ENCODE data around the gene AMACR.

AMACR gene

DNA sequence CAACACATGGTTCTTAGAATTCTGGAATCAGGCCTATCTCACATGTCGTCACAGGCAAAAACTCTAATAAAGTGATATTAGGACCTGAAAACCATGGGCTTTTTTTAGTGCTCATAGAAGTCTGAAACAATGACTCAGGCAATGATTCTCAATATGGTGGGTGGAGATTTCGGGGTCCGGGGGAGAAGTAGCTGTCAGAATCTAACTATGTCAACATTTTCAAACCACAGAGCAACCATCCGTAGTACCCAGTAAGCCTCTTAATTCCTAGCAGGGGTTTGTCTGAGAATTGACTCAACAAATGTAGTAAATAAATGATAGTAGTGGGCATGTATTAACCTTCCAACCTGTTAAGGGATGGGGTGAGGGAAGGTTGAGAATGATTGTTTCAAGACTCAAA, 2.6 kb downstream of the AMACR start:
- no peak for TF ChIP-seq GATA3 (IDR thresholded peaks at IDR 0.05; ENCODE audit: low read depth, low read length)
- TF ChIP-seq GATA2 (IDR thresholded peaks at IDR 0.05; ENCODE audit: low read depth, low read length) = no peak

DNA sequence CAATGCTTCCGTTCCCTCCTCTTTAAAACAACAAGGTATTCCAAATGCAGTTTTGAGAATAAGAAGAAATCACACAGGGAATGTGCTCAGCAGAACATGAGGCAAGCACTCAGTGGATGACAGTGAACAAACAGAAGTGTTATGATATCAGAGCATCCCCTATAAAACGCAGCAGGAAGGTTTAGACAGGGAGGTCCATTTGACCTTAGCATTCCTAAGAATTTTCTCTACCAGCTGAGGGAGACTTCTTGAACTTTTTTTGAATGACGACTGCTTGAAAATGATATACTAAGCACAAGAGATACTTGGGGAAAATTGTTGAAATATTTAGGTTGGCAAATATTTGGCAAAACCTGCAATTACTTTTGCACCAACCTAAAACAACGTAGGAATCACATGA, 3.9 kb downstream of the AMACR start:
- TF ChIP-seq GATA2 (IDR thresholded peaks at IDR 0.05; ENCODE audit: low read depth, low read length) (no peak), GATA3 (IDR thresholded peaks at IDR 0.05; ENCODE audit: low read depth, low read length) (no peak)

DNA sequence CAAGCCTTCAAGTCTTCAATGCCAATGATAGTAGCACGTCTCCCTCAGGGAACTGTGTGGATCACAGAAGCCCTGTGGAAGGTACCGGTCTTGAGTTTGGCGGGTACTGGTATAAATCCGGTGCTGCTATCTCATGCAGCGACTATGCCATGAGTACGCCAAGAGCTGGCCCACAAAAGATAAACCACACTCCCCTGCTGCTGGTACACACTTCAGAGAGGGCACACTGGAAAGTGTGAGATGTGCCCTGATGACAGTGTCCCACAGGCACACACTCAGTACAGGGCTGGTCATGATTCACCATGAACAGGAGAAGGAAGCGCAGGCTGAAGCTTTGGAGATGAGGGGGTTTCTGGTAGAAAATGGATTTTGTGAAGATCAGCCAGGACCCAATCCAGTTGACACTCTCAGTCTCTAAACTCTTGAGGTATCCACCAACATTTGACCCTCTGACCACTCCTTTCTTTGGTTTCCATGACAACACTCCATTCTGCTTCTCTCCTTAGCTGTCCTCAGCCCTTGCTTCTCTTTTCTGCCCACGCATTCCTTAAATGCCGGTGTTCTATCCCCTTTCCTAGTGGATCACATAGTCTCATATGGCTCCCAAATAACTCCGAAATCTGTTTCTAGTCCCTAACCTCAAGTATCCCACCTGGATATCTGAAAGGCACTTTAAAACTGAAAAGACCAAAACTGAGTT, 5.1 kb downstream of the AMACR start:
- no peak for TF ChIP-seq GATA2 (IDR thresholded peaks at IDR 0.05; ENCODE audit: low read depth, low read length)
- TF ChIP-seq GATA3 (IDR thresholded peaks at IDR 0.05; ENCODE audit: low read depth, low read length) = no peak

DNA sequence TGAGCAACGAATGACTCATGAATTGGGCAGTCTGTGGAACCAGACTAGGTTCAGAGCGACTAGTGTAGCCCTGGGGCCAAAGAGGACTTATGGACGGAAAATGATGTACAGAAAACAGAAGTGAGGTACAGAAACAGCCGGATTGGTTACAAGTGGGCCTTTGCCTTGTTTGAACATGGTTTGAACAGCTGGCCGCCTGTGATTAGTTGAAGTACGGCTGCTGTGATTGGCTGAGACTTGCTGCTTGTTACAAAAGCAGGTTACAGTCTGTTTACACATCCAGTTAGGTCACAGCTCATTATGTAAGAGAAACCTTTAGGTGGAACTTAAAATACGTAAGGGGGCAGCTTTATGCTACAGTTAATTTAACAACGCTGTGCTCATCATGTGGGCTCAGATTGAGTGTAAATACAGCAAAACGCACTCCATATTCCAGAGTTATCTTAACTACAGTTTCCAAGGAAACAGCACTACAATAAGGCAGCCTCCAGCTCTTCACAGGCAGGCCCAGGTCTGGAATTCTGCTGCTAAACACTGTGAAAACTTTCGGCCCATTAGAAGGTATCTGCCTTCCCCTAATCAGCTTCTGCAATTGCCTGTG, 6.5 kb downstream of the AMACR start:
- TF ChIP-seq GATA2 (IDR thresholded peaks at IDR 0.05; ENCODE audit: low read depth, low read length) (no peak), GATA3 (IDR thresholded peaks at IDR 0.05; ENCODE audit: low read depth, low read length) (no peak)

DNA sequence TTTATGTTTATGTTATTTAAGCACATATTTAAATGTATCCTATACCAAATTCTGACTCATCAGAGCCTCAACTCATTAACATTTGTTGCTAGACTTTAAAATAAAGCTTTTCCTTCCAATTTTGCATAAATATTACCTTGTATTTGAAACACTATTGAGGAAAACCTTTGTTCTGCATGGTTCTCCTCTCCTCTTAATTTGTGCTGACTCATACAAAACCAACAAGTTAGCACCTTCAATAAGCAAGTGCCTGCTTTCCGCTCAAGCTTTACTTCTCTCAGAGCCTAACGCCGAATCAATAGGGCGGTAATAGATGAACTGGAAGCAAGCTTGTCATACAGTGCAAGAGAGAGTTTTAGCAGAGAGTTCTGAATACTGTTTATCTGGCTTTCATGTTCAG, 7.9 kb downstream of the AMACR start:
- TF ChIP-seq GATA3 (IDR thresholded peaks at IDR 0.05; ENCODE audit: low read depth, low read length) = no peak
- TF ChIP-seq GATA2 (IDR thresholded peaks at IDR 0.05; ENCODE audit: low read depth, low read length) = no peak

DNA sequence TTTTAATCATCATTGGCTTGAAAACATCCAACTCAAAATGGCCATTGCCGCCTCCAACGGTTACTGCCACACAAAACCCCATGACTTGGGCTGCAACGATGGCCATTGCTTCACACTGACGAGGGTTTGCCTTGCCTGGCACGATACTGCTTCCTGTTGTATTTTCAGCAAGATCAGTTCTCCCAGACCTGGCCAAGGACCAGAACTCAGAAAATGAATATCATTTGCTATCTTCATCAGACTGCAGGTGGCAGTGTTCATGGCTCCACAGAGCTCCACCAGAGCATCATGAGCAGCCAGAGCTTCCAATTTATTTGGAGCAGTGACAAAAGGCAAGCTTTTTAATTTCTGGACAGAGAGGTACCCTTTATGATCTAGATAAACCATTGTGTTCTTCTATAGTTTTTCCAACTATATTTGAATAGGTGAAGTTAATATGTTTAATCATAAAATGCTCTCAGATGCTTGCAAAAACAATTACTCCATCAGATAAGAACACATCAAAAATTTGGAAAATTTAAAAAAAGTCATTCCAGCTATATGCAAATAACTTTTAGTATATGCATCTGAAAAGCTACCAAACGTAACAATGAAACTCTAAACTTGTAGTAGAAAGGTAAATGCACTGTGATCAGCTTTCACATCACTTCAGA, 10.4 kb downstream of the AMACR start:
- no peak for TF ChIP-seq GATA3 (IDR thresholded peaks at IDR 0.05; ENCODE audit: low read depth, low read length)
- no peak for TF ChIP-seq GATA2 (IDR thresholded peaks at IDR 0.05; ENCODE audit: low read depth, low read length)

DNA sequence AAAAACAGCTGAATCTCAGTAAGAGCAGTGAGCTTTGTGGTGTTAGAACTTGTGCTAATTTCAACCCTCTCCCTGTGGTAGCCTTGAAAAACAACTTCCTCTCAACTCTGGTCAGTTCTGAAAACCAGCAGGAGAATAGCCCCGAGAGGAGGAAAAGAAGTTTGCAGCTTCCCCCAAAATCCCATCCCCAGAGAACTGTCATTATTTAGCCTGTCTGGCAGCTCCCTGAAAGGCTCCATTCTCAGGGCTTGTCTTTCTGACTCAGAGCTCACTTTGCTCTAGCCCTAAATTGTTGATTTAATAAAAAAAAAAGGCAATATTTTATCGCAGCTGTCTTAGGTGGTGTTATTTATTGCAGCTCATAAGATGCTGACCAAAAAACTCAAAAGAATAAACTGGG, 12.0 kb downstream of the AMACR start:
- no peak for TF ChIP-seq GATA2 (IDR thresholded peaks at IDR 0.05; ENCODE audit: low read depth, low read length)
- TF ChIP-seq GATA3 (IDR thresholded peaks at IDR 0.05; ENCODE audit: low read depth, low read length) = no peak

DNA sequence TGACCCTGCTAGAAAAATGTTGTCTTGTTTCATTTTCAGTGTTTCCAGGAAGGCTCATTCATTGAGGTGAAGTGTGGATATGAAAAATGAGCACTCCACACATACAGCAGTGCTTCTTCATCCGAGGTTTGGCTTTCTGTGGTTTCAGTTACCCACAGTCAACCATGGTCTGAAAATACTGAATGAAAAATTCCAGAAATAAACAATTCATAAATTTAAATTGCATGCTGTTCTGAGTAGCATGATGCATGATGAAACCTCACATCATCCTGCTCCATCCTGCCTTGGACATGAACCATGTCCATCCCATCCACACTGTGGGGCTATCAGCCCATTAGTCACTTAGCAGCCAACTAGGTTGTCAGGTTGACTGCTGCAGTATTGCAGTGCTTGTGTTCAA, 13.0 kb downstream of the AMACR start:
- TF ChIP-seq GATA2 (IDR thresholded peaks at IDR 0.05; ENCODE audit: low read depth, low read length) (no peak), GATA3 (IDR thresholded peaks at IDR 0.05; ENCODE audit: low read depth, low read length) (no peak)

DNA sequence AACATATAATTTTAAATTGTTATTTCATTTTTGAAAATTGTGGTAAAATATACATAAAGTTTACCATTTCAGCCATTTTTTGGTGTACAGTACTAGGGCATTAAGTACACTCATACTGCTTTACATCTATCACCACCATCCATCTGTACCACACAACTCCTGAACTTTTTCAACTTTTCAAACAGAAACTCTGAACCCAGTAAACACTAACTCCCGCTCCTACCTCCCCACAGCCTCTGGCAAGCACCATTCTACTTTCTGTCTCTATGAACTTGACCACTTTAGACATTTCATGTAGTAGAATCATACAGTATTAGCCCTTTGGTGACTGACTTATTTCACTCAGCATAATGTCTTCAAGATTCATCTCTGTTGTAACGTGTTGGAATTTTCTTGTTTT, 15.0 kb downstream of the AMACR start:
- no peak for TF ChIP-seq GATA2 (IDR thresholded peaks at IDR 0.05; ENCODE audit: low read depth, low read length)
- TF ChIP-seq GATA3 (IDR thresholded peaks at IDR 0.05; ENCODE audit: low read depth, low read length) = no peak

DNA sequence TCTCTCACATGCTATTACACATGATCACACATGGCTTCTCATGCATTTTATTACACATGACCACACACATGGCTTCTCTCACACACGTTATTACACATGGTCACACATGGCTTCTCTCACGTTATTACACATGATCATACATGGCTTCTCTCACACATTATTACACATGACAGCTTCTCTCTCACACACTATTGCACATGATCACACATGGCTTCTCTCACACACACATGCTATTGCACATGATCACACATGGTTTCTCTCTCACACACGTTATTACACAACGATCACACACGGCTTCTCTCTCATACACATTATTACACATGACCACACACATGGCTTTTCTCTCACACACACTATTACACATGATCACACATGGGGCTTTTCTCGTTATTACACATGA, 22.4 kb downstream of the AMACR start:
- no peak for TF ChIP-seq GATA3 (IDR thresholded peaks at IDR 0.05; ENCODE audit: low read depth, low read length)
- TF ChIP-seq GATA2 (IDR thresholded peaks at IDR 0.05; ENCODE audit: low read depth, low read length) = no peak

DNA sequence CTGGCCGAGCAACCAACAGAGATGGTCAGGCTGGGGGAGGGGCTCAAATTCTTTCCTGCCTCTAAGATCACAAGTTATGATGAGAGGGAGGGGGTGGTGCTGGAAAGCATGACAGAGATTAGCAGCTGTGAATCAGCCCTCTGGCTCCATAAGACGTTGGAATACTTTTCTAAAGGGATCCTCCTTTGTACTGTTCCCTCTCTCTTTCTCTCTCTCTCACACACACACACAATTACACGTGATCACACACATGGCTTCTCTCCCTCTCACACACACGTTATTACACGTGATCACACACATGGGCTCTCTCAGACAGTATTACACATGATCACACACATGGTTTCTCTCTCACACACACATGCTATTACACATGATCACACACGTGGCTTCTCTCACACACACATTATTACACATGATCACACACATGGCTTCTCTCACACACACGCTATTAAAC, 23.2 kb downstream of the AMACR start, which contains the start of gene SLC45A2:
Gene SLC45A2, minus strand, starts transcription at position 23 of the 454 bp plus-strand sequence. CDS start 110 bp downstream, outside the sequence.
- no peak for TF ChIP-seq GATA2 (IDR thresholded peaks at IDR 0.05; ENCODE audit: low read depth, low read length)

DNA sequence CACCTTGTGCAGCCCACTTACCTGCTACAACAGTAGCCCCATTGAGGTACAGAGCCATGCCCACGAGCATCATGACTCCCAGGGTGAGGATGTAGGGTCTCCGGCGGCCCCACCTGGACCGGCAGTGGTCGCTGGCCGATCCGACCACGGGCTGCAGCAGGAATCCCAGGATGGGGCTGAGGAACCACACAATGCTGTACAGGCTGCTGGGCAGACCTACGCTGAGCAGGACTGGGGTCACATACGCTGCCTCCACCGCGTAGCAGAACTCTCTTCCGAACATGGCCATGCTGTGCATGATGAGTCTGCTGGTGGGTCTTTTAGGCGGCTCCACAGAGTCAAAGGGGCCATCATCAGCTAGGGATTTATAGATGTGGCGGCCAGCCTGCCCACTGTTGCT, 23.7 kb downstream of the AMACR start:
- no peak for TF ChIP-seq GATA2 (IDR thresholded peaks at IDR 0.05; ENCODE audit: low read depth, low read length)
- TF ChIP-seq GATA3 (IDR thresholded peaks at IDR 0.05; ENCODE audit: low read depth, low read length) = no peak

DNA sequence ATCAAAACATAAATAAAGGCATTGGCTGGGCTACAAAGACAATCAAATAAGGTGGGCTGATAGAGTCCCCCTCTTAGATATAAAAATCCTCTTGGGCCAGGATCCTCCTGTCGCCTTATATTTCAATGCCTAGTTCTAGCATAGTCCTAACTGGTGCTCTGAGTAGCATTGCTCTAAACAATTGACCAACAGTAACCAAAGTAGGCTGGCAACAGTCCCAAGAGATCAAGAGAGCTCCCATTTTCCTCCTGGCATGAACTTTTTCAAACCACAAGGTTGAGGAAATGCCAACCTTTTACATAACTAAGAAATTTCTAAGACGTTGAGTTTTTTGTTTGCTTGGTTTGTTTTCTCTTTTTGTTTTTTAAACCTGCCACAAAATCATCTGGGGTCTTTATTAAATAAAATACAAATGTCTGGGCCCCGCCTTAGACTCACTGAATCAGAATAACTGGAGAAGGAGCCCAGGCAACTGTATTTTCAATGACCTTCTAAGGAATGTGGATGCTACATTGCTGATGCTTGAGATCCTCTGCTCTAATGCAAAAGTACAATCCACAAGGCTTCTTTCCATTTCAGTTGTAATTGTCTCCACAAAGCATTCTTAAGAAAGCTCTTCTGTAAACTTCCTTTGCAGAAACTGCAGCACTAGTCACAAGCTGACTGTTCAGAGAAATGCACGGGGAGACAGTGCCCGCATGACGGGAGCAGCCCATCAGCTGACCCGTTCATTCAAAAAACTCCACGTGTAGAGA, 26.3 kb downstream of the AMACR start:
- no peak for TF ChIP-seq GATA3 (IDR thresholded peaks at IDR 0.05; ENCODE audit: low read depth, low read length)
- no peak for TF ChIP-seq GATA2 (IDR thresholded peaks at IDR 0.05; ENCODE audit: low read depth, low read length)

DNA sequence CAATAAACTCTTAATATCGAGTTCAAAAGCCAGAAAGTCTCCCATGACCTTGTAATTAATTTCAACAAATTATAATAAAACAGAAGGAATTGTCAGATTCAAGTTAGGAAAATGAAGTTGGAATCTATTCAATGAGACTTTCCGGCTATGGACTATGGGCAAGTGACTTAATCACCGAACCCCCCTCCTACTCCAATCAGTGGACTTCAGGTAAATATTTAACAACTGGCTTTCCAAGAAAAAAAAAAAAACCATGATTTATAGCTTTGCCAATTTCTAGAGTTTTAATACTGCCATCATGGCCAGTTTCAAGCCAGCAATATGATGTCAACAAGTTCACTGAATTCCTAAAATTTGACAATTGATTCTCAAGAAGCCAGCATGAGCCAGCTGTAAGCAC, 27.8 kb downstream of the AMACR start:
- no peak for TF ChIP-seq GATA2 (IDR thresholded peaks at IDR 0.05; ENCODE audit: low read depth, low read length)
- TF ChIP-seq GATA3 (IDR thresholded peaks at IDR 0.05; ENCODE audit: low read depth, low read length) = no peak

All from SH-SY5Y (cell line).